ENCODE measurements around the gene SLC2A6.

Gene SLC2A6

GRCh38 chr9:133430244-133430643 lies 48.7 kb downstream of the SLC2A6 start:
- no peak for DNase-seq

- DNase-seq: no peak
These were observed 49.2 kb downstream of the SLC2A6 start for GRCh38 chr9:133429641-133430161.

GRCh38 chr9:133429214-133429613 lies 49.7 kb downstream of the SLC2A6 start:
- DNase-seq: no peak

GRCh38 chr9:133428617-133429101 lies 50.2 kb downstream of the SLC2A6 start:
- no peak for DNase-seq

GRCh38 chr9:133427658-133428348 lies 51.1 kb downstream of the SLC2A6 start:
- no peak for DNase-seq

GRCh38 chr9:133426011-133426410 lies 52.9 kb downstream of the SLC2A6 start:
- DNase-seq: no peak

- DNase-seq: no peak
These were observed 53.8 kb downstream of the SLC2A6 start for GRCh38 chr9:133425049-133425632.

- no peak for DNase-seq
These were observed 54.7 kb downstream of the SLC2A6 start for GRCh38 chr9:133424187-133424586.

- no peak for DNase-seq
These were observed 55.7 kb downstream of the SLC2A6 start for GRCh38 chr9:133423216-133423615.

- DNase-seq: no peak
These were observed 57.0 kb downstream of the SLC2A6 start, which contains the start of gene ADAMTS13 for GRCh38 chr9:133421615-133422542. ADAMTS13 (plus strand) TSS chr9:133422367; CDS start chr9:133422444, 77 bp downstream.
